Small intestine (tissue), 7 donors: ENCODE measurements around the gene EMC10. TPM values are rescaled to one million over a fixed set of nuclear protein-coding genes. Genes with fewer than 3 reads are reported as not detected.

Source experiments
- DNase-seq, 2 donors: peaks; one replicate each; pipeline versions ENCODE4 v3.0.0 to v3.0.0-alpha.2; 2013
- FAIRE-seq: peaks from 2 replicates; lab custom pipeline; 2012; peaks lifted over from hg19 to GRCh38; lab: Jason Lieb, UNC
- H3K27ac ChIP-seq, 3 donors: one replicate each; pipeline ENCODE4 v1.5.1; 2013; ENCODE audit warnings: low read length in 2 of 3, mild to moderate bottlenecking in 2 of 3, control low read depth in 1 of 3, inconsistent platforms in 1 of 3, low read depth in 1 of 3, moderate library complexity in 1 of 3
- H3K27me3 ChIP-seq, 3 donors: one replicate each; pipeline ENCODE4 v1.6.1; 2013; ENCODE audit warnings: low read length in 3 of 3, inconsistent platforms in 1 of 3; ENCODE audit not compliant: control insufficient read depth in 3 of 3, insufficient read depth in 3 of 3
- H3K36me3 ChIP-seq, 3 donors: one replicate each; pipeline ENCODE4 v1.6.1; 2013; ENCODE audit warnings: low read length in 3 of 3, inconsistent platforms in 1 of 3, low read depth in 1 of 3, mild to moderate bottlenecking in 1 of 3, moderate library complexity in 1 of 3; ENCODE audit not compliant: control insufficient read depth in 3 of 3, insufficient read depth in 2 of 3
- H3K4me1 ChIP-seq, 3 donors: one replicate each; pipeline ENCODE4 v1.6.1; 2013; ENCODE audit warnings: low read length in 2 of 3, inconsistent platforms in 1 of 3, low read depth in 1 of 3, mild to moderate bottlenecking in 1 of 3, moderate library complexity in 1 of 3; ENCODE audit not compliant: control insufficient read depth in 3 of 3, insufficient read depth in 2 of 3
- H3K4me3 ChIP-seq, 3 donors: one replicate each; pipeline ENCODE4 v1.5.1; 2013; ENCODE audit warnings: low read length in 3 of 3, control low read depth in 1 of 3, inconsistent platforms in 1 of 3, low read depth in 1 of 3, mild to moderate bottlenecking in 1 of 3, moderate library complexity in 1 of 3
- H3K9me3 ChIP-seq, 2 donors: one replicate each; pipeline ENCODE4 v1.6.1; 2013; ENCODE audit warnings: low read depth in 1 of 2, low read length in 1 of 2; ENCODE audit not compliant: control insufficient read depth in 2 of 2, insufficient read depth in 1 of 2
- WGBS, 3 donors: extraction: QIAGEN DNeasy Blood & Tissue Kit; methylation state at CpG; one replicate each; pipeline ENCODE4 v1.1.7; 2013; 5-methylcytosine and 5-hydroxymethylcytosine counted together
- polyA plus RNA-seq, 4 donors: library from polyadenylated mRNA; stranded (reverse) in 3 of 4; unstranded in 1 of 4; fragments of 200-250 nt in 3 of 4; fragments of 120-200 nt in 1 of 4; gene quantifications; one replicate each; pipeline versions ENCODE4 v1.2.1 to v1.2.3, GENCODE V29; 2013
- donor health status: healthy with polysubstance abuse.
- donor health status: control.
- donor health status: control.
- donor health status: Bipolar disorder and iron deficiency.
- donor health status: healthy.

Gene EMC10
- polyA plus RNA-seq, 4 donors = 53.7 to 164 (median 116) TPM

GRCh38 chr19:50537306-50537685, 61.0 kb downstream of the EMC10 start:
- FAIRE-seq (no peak), DNase-seq (no peak)
- H3K4me3 ChIP-seq = no peak overlapping the region
- WGBS, 3 donors = 68 to 79% (median 74%) methylated on average over 18 of the region's 18 CpGs
- H3K27me3 ChIP-seq = no peaks in the 10 kb centered on the region
- H3K4me1 ChIP-seq = no peaks in the 10 kb centered on the region
- H3K9me3 ChIP-seq = peaks cover 0 to 6% of the 10 kb centered on the region in 2 donors
- H3K27ac ChIP-seq = no peak overlapping the region
- H3K36me3 ChIP-seq = peaks cover 0 to under 1% (median 0%) of the 10 kb centered on the region in 3 donors

- H3K27ac ChIP-seq = no peak overlapping the region
- H3K27me3 ChIP-seq = no peaks in the 10 kb centered on the region
- WGBS, 3 donors = 13 to 18% (median 14%) methylated on average over 15 of the region's 15 CpGs
- H3K4me3 ChIP-seq = no peak overlapping the region
- H3K36me3 ChIP-seq = no peaks in the 10 kb centered on the region
- peaks cover 0 to 1% of the 10 kb centered on the region in 2 donors for H3K9me3 ChIP-seq
- DNase-seq = peak; percentile 59 to 80
- no peaks in the 10 kb centered on the region for H3K4me1 ChIP-seq
- FAIRE-seq = no peak
Observed at GRCh38 chr19:50537769-50538230, 61.5 kb downstream of the EMC10 start.

Other genes starting within 250 kb of the EMC10 start
- 1 to 10 TPM in 1 of 4 donors, under 1 TPM in 3; 0.22 to 1.6 (median 0.43) TPM for gene KCNC3, start 147.1 kb upstream of the EMC10 start, polyA plus RNA-seq
- 1 to 10 TPM; 1.8 to 9.6 (median 5.2) TPM for gene NAPSA, start 110.9 kb upstream of the EMC10 start, polyA plus RNA-seq
- 10 to 100 TPM; 40.4 to 78.4 (median 62.7) TPM for gene NR1H2, start 100.0 kb upstream of the EMC10 start, polyA plus RNA-seq
- gene POLD1, start 92.2 kb upstream of the EMC10 start, polyA plus RNA-seq = 10 to 100 TPM; 25.0 to 34.0 (median 30.6) TPM
- 10 to 100 TPM; 16.6 to 44.3 (median 31.4) TPM for gene SPIB, start 57.6 kb upstream of the EMC10 start, polyA plus RNA-seq
- gene MYBPC2, start 43.6 kb upstream of the EMC10 start, polyA plus RNA-seq = under 1 TPM in 2 of 4 donors, not detected in 2; 0.27 to 0.49 TPM
- gene GARIN5A, start 341 bp downstream of the EMC10 start, polyA plus RNA-seq = 1 to 10 TPM in 2 of 4 donors, under 1 TPM in 1, not detected in 1; 0.89 to 3.4 (median 2.1) TPM
- gene JOSD2, start 34.7 kb downstream of the EMC10 start, polyA plus RNA-seq = 10 to 100 TPM; 21.2 to 97.8 (median 74.1) TPM
- gene ASPDH, start 37.4 kb downstream of the EMC10 start, polyA plus RNA-seq = 10 to 100 TPM in 2 of 4 donors, 1 to 10 TPM in 1, under 1 TPM in 1; 0.27 to 20.0 (median 11.5) TPM
- 1 to 10 TPM in 3 of 4 donors, not detected in 1; 1.1 to 5.4 (median 3.2) TPM for gene LRRC4B, start 91.9 kb downstream of the EMC10 start, polyA plus RNA-seq
- under 1 TPM in 2 of 4 donors, not detected in 2; 0.15 to 0.57 TPM for gene SYT3, start 163.4 kb downstream of the EMC10 start, polyA plus RNA-seq
- under 1 TPM in 1 of 4 donors, not detected in 3; 0.19 TPM for gene C19orf81, start 172.9 kb downstream of the EMC10 start, polyA plus RNA-seq
- 1 to 10 TPM in 1 of 4 donors, under 1 TPM in 2, not detected in 1; under 0.01 to 1.4 (median 0.46) TPM for gene SHANK1, start 243.3 kb downstream of the EMC10 start, polyA plus RNA-seq
- 10 to 100 TPM in 1 of 4 donors, 1 to 10 TPM in 2, not detected in 1; 1.4 to 11.4 (median 4.7) TPM for gene CLEC11A, start 246.9 kb downstream of the EMC10 start, polyA plus RNA-seq